ENCODE measurements around the gene VPS45. TPM values are rescaled to one million over a fixed set of nuclear protein-coding genes. Genes with fewer than 3 reads are reported as not detected.

The VPS45 gene
- total and polyA plus RNA-seq, 2 experiments from 2014 or later, result 41.7 to 42.0 TPM

- Histone ChIP-seq H3K4me1 (ENCODE audit: insufficient read depth) (peaks cover 14% of the 10 kb centered on the region), H3K27ac (no peak overlapping the region), H3K4me2 (ENCODE audit: unreplicated experiment) (no peak overlapping the region), H3K27me3 (replicated peaks; ENCODE audit: insufficient read depth) (no peaks in the 10 kb centered on the region), H3K9me2 (ENCODE audit: insufficient read depth) (no peaks in the 10 kb centered on the region), H3K9ac (no peak overlapping the region), H2AFZ (no peak overlapping the region), H3K79me2 (ENCODE audit: insufficient read depth) (0 out of 2 replicates have a peak, but pooled peaks cover 4% of the 10 kb centered on the region), H3F3A (ENCODE audit: insufficient read depth) (peaks cover 8% of the 10 kb centered on the region), H3K36me3 (ENCODE audit: low read depth) (no peaks in the 10 kb centered on the region), H3K4me3 (no peak overlapping the region), H3K9me3 (ENCODE audit: low read depth) (no peaks in the 10 kb centered on the region), H4K20me1 (ENCODE audit: insufficient read depth) (no peaks in the 10 kb centered on the region)
- in situ Hi-C loops (cut with MboI), result no loop called here
- DNase-seq, result no peak
- no peak for TF ChIP-seq EZH2 (IDR thresholded peaks at IDR 0.05; ENCODE audit: insufficient read depth, poor library complexity, severe bottlenecking)
- TF ChIP-seq EZH2phosphoT487 (IDR thresholded peaks at IDR 0.05; ENCODE audit: insufficient read depth, low read depth), result no peak
- 55 to 60% methylated on average over 4 of the region's 4 CpGs for WGBS, 2 experiments (ENCODE audit: low coverage in 1 of 2, low lambda C conversion rate in 2 of 2, missing lambda C conversion rate in 2 of 2)
These were observed 7.3 kb upstream of the VPS45 start for GRCh38 chr1:150060260-150060659.

- Histone ChIP-seq H3K27me3 (replicated peaks; ENCODE audit: insufficient read depth) (no peaks in the 10 kb centered on the region), H4K20me1 (ENCODE audit: insufficient read depth) (no peaks in the 10 kb centered on the region), H3F3A (ENCODE audit: insufficient read depth) (peaks cover 18% of the 10 kb centered on the region), H3K4me3 (no peak overlapping the region), H3K9ac (peak overlapping the region; percentile 46), H2AFZ (no peak overlapping the region), H3K36me3 (ENCODE audit: low read depth) (no peaks in the 10 kb centered on the region), H3K9me3 (ENCODE audit: low read depth) (no peaks in the 10 kb centered on the region), H3K4me1 (ENCODE audit: insufficient read depth) (peaks cover 29% of the 10 kb centered on the region), H3K4me2 (ENCODE audit: unreplicated experiment) (peak overlapping the region; percentile 13), H3K9me2 (ENCODE audit: insufficient read depth) (no peaks in the 10 kb centered on the region), H3K27ac (peak overlapping the region; percentile 79), H3K79me2 (ENCODE audit: insufficient read depth) (peaks cover 9% of the 10 kb centered on the region; the same call in 1 of the 2 replicates)
- 22 to 23% methylated on average over 3 of the region's 3 CpGs for WGBS, 2 experiments (ENCODE audit: low coverage in 1 of 2, low lambda C conversion rate in 2 of 2, missing lambda C conversion rate in 2 of 2)
- in situ Hi-C loops (cut with MboI), result no loop called here
- DNase-seq, result peak; percentile 92
- TF ChIP-seq EZH2 (IDR thresholded peaks at IDR 0.05; ENCODE audit: insufficient read depth, poor library complexity, severe bottlenecking), result no peak
- TF ChIP-seq EZH2phosphoT487 (IDR thresholded peaks at IDR 0.05; ENCODE audit: insufficient read depth, low read depth), result no peak
These were observed 5.9 kb upstream of the VPS45 start for GRCh38 chr1:150061632-150062101.

- Histone ChIP-seq H2AFZ (no peak overlapping the region), H3K27ac (peak overlapping the region; percentile 79), H3K4me2 (ENCODE audit: unreplicated experiment) (no peak overlapping the region), H3K27me3 (replicated peaks; ENCODE audit: insufficient read depth) (no peaks in the 10 kb centered on the region), H3K9ac (peak overlapping the region; percentile 46), H3K36me3 (ENCODE audit: low read depth) (no peaks in the 10 kb centered on the region), H3K4me3 (no peak overlapping the region), H3F3A (ENCODE audit: insufficient read depth) (peaks cover 19% of the 10 kb centered on the region), H4K20me1 (ENCODE audit: insufficient read depth) (no peaks in the 10 kb centered on the region), H3K4me1 (ENCODE audit: insufficient read depth) (peaks cover 30% of the 10 kb centered on the region), H3K9me2 (ENCODE audit: insufficient read depth) (no peaks in the 10 kb centered on the region), H3K9me3 (ENCODE audit: low read depth) (no peaks in the 10 kb centered on the region), H3K79me2 (ENCODE audit: insufficient read depth) (peaks cover 11% of the 10 kb centered on the region; the same call in 1 of the 2 replicates)
- 94 to 96% methylated on average over 4 of the region's 4 CpGs for WGBS, 2 experiments (ENCODE audit: low coverage in 1 of 2, low lambda C conversion rate in 2 of 2, missing lambda C conversion rate in 2 of 2)
- TF ChIP-seq EZH2 (IDR thresholded peaks at IDR 0.05; ENCODE audit: insufficient read depth, poor library complexity, severe bottlenecking), result no peak
- in situ Hi-C loops (cut with MboI), result no loop called here
- DNase-seq, result no peak
These were observed 5.5 kb upstream of the VPS45 start for GRCh38 chr1:150062113-150062512.

- H3K9me3 ChIP-seq (ENCODE audit: low read depth), result no peaks in the 10 kb centered on the region
- peak; percentile 79 for DNase-seq
- H3K4me3 ChIP-seq, result peak overlapping the region; percentile 88
- H3K36me3 ChIP-seq (ENCODE audit: low read depth), result 0 out of 2 replicates have a peak, but pooled peaks cover 4% of the 10 kb centered on the region
- TF ChIP-seq EZH2 (IDR thresholded peaks at IDR 0.05; ENCODE audit: insufficient read depth, poor library complexity, severe bottlenecking) (no peak), EZH2phosphoT487 (IDR thresholded peaks at IDR 0.05; ENCODE audit: insufficient read depth, low read depth) (no peak)
- no peak overlapping the region for H2AFZ ChIP-seq
- peaks cover 36% of the 10 kb centered on the region for H3K79me2 ChIP-seq (ENCODE audit: insufficient read depth)
- no peaks in the 10 kb centered on the region for H3K27me3 ChIP-seq (replicated peaks; ENCODE audit: insufficient read depth)
- H3K9ac ChIP-seq, result peak overlapping the region; percentile 92
- in situ Hi-C loops (cut with MboI), result no loop called here
- peak overlapping the region; percentile 98 for H3K4me2 ChIP-seq (ENCODE audit: unreplicated experiment)
- H3K27ac ChIP-seq, result peak overlapping the region; percentile 94
- H3F3A ChIP-seq (ENCODE audit: insufficient read depth), result peaks cover 25% of the 10 kb centered on the region
- H3K4me1 ChIP-seq (ENCODE audit: insufficient read depth), result peaks cover 38% of the 10 kb centered on the region
- H3K9me2 ChIP-seq (ENCODE audit: insufficient read depth), result no peaks in the 10 kb centered on the region
- WGBS, 2 experiments (ENCODE audit: low coverage in 1 of 2, low lambda C conversion rate in 2 of 2, missing lambda C conversion rate in 2 of 2), result 86 to 89% methylated on average over 5 of the region's 5 CpGs
- H4K20me1 ChIP-seq (ENCODE audit: insufficient read depth), result no peaks in the 10 kb centered on the region
These were observed 2.2 kb upstream of the VPS45 start for GRCh38 chr1:150065184-150065871.
